ENCODE measurements around the gene USP14.

Gene USP14

DNA sequence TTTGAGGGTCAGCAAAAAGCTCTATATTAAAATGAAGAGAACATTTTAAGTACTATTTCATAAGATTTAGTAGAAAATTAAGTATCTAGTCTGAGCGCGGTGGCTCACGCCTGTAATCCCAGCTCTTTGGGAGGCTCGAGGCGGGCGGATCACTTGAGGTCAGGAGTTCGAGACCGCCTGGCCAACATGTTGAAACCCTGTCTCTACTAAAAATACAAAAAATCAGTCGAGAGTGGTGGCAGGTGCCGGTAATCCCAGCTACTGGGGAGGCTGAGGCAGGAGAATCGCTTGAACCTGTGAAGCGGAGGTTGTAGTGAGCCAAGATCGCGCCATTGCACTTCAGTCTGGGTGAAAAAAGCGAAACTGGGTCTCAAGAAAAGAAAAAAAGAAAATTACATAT, 1.6 kb downstream of the USP14 start:
- DNase-seq (ENCODE audit: low read depth, low spot score) = no peak

DNA sequence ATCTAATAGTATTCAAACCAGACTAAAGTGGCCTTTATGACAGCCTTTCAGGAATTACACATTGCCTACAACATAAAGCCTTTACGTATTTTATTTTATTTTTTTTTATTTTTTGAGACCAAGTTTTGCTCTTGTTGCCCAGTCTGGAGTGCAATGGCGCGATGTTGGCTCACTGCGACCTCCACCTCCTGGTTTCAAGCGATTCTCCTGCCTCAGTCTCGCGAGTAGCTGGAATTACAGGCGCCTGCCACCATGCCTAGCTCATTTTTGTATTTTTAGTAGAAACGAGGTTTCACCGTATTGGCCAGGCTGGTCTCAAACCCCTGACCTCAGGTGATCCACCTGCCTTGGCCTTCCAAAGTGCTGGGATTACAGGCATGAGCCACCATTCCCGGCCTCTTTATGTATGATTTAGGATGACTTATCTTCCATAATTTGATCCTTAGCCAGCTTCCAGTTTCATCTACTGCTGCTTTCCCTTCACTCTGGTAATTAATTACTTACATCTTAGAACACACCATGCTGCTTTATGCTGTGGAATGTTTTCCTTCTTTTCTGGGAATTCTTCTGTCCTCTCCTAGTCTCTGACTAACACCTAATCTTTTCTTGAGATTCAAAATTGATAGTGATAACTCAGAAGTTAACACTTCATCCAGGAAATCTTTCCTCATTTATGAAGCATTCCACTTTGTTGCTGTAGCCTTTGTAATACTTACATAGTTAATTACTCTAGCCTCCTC, 2.6 kb downstream of the USP14 start:
- no peak for DNase-seq (ENCODE audit: low read depth, low spot score)

DNA sequence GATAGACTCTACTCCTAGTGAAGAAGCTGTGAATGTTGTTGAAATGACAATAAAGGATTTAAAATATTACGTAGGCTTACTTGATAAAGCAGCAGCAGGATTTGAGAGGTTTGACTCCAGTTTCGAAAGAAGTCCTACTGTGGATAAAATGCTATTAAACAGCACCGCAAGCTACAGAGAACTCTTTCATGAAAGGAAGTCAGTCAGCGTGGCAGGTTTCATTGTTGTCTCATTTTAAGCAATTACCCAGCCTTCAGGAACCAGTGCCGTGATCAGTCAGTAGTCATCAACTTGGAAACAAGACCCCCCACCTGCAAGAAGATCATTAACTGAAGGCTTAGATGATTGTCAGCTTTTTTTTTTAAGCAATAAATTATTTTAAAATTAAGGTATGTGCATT, 14.0 kb downstream of the USP14 start:
- DNase-seq (ENCODE audit: low read depth, low spot score) = no peak

DNA sequence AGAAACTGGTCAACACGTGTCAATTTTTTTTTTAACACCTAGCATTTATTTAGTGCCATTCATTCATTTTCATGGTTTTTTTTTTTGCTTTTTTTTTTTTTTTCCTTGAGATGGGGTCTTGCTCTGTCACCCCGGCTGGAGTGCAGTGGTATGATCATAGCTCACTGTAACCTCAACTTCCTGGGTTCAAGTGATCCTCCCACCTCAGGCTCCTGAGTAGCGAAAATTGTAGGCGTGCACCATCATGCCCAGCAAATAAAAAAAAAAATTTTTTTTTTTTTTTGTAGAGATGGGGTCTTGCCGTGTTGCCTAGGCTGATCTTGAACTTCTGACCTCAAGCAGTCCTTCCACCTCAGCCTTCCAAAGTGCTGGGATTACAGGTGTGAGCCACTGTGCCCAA, 21.1 kb downstream of the USP14 start:
- DNase-seq (ENCODE audit: low read depth, low spot score) = no peak

DNA sequence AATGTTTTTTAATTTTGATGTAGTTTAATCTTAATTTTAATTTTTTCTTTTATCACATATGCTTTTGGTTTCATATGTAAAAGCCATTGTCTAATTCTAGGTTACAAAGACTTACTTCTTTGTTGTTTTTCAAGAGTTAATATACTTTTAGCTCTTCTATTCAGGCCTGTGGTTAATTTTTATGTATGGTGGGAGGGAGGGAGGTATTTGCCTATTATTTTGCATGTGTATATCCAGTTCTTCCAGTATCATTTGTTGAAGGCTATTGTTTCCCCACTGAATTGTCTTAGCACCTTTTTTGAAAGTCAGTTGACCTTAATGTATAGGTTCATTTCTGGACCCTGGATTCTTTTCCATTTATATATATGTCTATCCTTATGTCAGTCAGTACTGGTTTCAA, 23.4 kb downstream of the USP14 start:
- DNase-seq (ENCODE audit: low read depth, low spot score) = no peak

DNA sequence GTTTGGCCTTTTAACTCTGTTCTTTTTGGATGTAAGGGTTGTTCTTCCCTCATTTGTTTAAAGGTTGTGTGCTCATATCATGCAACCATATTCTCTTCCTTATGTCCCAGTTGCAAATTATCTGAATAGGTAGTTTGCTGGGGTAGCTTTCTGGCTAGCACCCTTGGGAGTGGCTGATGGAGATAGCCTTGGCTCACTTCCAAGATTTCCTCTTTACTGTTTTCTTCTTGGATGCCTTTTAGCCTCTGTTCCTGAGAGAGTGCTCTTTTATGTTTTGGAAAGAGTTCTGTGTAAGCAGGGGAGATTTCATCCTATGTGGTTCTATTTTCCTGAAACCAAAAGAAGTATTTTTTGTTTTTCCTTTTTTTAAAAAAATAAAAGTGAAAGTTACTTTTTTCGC, 25.4 kb downstream of the USP14 start:
- DNase-seq (ENCODE audit: low read depth, low spot score) = no peak

DNA sequence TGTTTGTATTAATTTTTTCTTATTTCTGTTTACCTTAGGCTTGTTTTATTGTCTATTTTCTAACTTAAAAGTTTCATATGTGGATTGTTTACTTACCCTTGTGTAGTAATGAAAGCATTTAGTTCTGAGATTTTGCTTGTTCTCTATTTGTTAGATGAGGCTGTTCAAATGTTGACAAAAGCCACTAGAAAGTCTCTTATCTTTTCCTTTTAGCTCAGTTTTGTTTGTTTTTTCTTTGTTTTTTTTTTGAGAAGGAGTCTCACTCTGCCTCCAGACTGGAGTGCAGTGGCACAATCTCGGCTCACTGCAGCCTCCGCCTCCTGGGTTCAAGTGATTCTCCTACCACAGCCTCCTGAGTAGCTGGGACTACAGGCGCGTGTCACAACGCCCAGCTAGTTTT, 30.9 kb downstream of the USP14 start:
- no peak for DNase-seq (ENCODE audit: low read depth, low spot score)

DNA sequence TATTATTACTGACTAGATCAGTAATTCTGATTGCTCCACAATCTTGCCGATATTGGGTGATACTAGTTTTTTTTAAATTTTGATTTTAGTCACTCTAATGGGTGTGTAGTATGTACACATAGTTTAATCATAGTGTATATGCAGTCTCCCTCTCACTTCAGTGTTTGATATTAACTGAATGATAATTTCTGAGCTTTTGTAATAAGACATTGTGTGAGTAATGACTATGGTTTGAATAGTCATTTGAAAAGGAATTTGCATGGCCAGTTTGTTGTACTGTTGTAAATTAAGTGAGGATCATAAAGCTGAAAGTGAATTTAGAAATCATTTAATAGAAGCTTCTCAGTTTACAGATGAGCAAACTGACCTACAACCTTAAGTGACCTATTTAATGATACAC, 33.4 kb downstream of the USP14 start:
- DNase-seq (ENCODE audit: low read depth, low spot score) = no peak

DNA sequence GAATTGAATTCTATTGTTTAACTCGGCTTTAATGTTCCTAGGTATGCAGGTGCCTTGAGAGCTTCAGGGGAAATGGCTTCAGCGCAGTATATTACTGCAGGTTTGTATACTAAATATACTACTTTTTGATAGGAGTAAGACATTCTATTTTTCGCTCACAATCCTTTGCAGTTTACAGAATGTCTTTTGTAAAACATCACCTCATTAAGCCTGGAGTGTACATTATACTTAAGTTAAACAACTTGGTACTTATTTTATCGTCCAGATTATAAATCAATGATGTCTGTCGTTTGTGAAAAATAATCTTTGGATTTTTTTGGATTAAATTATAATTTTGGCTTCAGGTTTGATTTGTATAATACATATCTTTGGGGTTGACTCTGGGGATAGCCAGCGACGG, 34.4 kb downstream of the USP14 start:
- DNase-seq (ENCODE audit: low read depth, low spot score) = no peak

DNA sequence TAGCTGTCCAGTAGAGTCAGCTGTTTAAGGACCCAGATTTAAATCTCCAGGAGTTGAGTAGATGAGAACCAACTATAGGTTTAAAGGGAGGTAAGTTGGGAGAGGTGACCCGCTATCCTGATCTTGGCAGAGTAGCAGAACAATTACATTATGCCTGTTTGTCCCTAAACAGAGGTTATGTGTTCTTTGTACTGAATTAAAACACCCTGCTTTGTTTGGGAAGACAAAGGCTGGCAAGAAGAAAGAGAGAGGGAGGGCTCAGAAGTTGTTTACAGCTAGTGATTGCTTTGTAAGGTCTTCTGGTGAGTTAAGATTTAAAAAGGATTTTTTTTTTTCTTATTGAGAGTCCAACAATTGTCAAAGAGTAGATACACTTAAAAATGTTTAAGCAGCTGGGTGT, 37.3 kb downstream of the USP14 start:
- no peak for DNase-seq (ENCODE audit: low read depth, low spot score)

DNA sequence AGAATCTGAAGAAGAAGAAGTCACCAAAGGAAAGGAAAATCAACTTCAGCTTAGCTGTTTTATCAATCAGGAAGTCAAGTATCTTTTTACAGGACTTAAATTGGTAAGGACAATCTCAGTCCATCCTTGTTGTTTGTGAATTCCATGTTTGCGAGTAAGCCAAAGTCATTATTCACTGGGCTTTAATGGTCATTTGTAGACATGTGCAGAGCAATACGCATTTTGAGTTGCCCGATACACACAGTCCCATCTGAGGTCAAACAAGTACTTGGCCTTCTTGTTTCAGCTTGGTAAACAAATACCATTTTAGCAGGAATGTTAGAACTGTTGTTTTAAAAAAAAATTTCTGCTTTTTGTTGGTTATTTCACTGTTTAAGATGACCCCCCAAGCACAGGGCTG, 40.9 kb downstream of the USP14 start:
- no peak for DNase-seq (ENCODE audit: low read depth, low spot score)

DNA sequence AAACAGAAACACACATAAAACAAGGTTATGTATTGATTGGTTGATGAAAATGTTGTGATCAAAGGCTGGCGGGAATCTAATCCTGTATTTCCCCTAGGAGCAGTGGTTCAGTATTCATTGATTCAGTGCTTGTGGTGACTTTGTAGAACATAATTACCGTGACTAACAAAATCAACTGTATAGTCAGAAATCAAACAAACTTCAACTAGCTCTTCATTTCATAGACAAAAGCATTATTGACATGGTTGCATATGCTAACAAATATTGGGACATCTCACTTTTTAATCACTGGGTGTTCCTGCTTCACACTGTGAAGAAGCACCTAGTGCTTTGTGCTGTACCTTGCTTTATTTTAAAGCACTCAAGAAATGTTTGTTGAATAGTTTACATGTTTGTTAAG, 41.4 kb downstream of the USP14 start:
- no peak for DNase-seq (ENCODE audit: low read depth, low spot score)

DNA sequence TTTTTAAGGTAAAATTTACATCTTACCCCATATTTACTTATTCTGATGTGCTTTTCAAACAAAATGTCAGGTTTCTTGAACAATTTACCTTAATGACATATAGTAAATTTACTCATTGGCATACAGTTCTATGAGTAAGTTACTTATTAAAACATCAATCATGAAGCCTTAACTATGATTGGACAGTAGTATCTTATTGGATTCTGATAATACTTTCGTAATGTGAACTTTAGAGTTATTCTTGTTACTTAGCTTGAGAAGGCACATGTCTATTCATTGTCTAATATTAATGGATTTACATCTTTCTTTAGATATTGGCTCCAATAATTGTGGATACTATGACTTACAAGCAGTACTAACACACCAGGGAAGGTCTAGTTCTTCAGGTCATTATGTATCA, 51.7 kb downstream of the USP14 start:
- no peak for DNase-seq (ENCODE audit: low read depth, low spot score)

DNA sequence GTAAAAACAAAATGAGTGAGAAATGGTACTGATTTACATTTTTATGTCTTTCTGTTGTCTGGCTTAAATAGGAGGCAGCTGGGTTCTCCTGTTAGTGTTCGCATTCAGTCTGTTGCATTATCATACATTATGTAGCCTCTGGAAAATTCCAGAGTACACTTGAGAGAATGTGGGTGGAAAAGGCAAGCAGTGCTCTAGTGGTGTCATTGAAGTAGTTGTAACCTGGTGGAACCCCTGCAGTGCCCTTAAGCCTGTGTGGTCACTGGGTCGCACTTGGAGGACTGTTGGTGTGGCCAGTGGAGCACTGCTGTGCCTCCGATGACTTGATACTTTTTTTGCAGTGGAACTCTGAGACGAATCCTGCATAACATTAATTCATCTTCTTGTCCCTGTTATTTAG, 52.4 kb downstream of the USP14 start:
- DNase-seq (ENCODE audit: low read depth, low spot score) = no peak

DNA sequence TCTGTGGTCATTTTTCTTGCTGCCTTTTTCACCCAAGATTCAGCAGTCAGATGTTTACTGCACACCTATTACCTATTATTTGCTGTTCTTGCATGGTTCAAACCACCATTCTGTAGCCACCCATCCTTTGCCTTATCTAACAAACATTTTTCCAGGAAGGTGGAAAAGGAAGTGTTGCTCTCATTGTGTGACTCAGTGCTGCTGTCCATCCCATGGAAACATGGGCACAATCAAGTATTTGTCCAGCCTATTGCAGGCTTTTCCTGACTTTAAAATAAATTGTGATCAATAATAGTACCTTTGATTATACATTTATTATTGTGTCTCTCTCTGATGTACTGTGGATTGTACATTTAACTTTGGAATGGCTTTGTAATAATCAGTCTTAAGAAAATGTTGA, 53.2 kb downstream of the USP14 start:
- no peak for DNase-seq (ENCODE audit: low read depth, low spot score)

DNA sequence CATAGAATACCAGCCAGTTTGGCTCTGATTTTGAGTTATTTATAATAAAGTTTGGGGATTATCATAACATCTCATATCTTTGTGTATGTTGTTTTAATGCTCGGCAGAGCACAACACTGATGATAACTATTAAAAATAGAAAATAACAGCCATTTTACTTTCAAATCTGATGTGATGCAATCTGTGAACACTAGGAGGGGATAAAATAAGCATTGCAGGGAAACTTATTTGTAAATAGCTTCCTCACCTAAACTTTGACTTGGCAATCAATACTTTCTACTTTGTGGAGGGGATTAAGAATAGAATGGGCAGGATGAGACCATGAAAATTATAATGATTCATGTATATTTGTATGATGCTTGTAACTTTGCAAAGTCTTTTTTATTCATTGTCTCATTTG, 54.4 kb downstream of the USP14 start:
- DNase-seq (ENCODE audit: low read depth, low spot score) = no peak

DNA sequence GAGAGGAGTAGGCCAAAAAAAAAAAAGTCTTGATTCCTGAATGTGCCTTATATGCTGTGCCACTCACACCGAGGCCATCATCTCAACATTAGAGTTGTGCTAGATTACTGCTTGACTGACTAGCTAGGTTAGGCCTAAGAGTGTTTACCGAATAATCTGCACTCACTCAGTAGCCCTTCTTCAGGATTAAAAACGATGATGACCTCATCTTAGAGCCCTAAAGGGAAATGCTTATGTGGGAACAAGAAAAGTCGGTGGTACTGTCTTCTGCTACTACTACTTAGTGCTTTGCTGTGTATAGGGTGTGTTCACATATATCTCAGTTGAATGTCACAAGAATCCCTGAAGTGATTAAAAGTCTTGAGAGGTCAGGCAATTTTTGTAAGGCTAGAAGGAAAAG, 55.1 kb downstream of the USP14 start:
- no peak for DNase-seq (ENCODE audit: low read depth, low spot score)

DNA sequence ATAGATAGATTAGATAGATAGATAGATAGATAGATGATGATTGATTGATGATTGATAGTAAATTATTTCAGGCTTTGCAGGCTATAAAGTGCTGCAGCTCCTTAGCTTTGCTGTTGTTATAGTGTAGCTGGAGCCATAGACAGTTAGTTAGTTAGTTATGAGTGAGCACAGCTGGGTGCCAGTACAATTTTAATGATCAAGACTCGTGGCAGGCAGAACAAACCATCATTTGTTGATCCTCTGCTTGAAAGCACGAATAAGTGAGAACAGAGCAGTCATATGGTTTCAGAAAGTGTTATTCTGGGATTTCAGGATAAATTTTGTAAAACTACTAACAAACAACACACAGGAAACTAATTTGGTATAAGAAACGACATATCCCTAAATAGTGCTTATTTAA, 55.6 kb downstream of the USP14 start:
- DNase-seq (ENCODE audit: low read depth, low spot score) = no peak

DNA sequence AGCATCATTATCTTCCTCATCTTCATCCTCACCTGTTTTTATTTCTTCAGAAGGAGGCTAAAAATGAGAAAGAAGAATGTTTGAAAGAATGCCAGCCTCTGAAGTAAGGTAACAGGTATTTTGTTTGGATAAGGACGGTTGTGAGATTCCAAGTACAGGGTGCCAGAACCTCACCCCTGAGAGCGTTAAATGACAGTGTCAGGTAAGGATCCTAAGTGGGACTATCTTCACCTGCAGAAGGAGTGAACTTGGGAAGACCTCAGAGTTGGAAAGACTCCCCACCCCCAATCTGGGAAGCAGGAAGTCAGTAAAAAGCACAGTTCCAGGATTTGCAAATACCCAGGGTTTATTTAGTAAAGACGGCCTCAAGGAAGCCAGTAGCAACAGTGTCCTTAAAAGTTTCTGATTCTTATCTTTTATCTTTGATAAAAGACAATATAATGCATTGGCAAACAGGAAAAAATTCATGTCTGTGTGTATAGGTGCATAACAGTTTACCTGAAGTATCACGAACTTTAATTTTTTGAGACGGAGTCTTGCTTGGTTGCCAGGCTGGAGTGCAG, 57.2 kb downstream of the USP14 start:
- no peak for DNase-seq (ENCODE audit: low read depth, low spot score)

DNA sequence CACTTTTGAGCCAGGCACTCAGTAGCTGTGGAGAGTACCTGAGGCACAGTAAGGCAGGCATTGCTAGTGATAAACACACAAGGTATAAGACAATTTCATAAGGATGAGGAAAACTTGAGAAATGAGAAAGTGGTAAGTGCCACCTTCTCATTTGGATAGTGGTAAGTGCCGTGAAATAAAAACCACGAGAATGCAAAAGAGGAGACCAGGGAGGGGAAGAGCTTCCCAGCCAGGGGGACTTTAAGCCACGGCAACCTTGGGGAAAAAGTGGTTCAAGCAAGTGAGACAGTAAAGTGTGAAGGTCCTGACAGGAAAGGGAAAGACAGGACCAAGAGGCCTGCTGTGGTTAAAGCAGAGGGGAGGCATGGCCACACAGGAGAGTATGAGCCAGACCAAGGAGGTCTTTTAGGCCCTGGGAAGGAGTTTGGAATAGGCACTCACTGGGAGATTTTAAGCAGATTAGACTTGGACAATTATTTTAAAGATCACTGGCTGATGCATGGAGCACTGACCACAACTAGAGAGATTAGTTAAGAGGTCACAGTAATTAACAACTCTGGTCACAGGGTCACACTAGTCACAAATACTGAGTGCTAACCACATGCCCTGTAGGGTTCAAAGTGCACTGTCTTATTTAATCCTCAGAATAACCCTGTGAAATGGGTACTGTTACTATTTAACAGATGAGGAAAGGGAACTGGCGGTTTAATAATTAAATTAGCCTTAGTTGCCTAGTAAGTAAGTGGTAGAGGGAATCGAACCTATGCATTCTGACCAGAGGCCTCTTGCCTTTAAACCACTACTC, 59.4 kb downstream of the USP14 start:
- no peak for DNase-seq (ENCODE audit: low read depth, low spot score)

DNA sequence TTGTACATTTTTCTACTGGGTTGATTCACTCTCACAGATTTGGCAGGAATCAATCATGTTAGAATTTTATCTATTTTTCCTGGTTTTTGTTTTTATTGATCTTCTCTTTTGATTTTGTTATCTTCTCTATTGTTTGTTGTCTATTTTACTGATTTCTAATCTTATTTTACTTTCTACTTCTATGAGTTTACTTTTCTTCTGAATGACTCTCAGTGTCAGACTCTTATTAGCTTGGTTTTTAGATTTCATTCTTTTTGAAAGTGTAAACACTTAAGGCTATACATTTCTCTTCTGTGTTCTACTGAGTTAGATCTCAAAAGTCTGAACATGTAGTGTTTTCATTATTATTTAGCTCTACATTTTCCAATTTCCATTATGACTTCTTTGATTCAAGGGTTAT, 62.4 kb downstream of the USP14 start:
- DNase-seq (ENCODE audit: low read depth, low spot score) = no peak

DNA sequence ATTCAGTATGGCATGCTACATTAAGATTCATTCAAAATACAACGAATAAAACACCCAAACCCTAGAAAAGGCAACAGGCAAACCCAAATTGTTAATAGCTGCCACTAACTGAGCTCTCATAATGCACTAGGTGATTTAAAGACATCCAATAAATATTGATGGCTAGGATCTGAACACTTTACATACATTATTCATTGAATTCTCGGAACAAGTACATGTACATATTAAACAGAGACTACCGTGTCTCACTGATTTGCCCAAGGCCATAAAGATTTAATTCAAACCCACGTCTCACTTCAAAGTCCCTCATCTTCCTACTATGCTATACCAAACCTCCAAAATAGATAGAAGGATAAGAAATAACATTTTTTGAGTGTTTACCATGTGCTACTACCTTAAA, 67.4 kb downstream of the USP14 start:
- DNase-seq (ENCODE audit: low read depth, low spot score) = no peak

DNA sequence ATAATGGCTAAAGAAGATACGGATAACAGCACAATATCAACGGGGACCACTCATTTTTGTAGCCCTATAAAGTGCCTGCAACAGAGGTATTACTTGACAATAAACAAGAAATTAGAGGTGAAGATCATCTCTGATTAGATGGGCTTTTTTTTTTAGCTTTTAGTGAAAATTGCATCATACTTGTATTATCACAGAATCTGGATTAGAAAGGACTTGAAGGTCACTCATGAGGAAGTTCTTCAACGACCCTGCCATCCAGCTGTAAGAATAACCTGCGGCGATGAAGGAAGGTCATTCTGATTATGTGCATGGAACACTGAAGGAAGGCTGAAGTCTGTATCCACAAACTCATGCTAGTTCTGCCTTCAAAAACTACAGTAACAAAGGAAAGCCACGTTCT, 69.0 kb downstream of the USP14 start:
- DNase-seq (ENCODE audit: low read depth, low spot score) = no peak

Data from activated CD4-positive, CD25-positive, alpha-beta regulatory T cell treated with anti-CD3 and anti-CD28 coated beads, Interleukin-2, amount 50 U/mL, for 16 hours (primary cell).